Activated T-cell treated with anti-CD3 and anti-CD28 coated beads for 24 hours (primary cell): Measurements from ENCODE around the gene ZNF469.

ENCODE experiments used
- DNase-seq: peaks from one replicate; pipeline ENCODE4 v3.0.0-alpha.2; 2020; ENCODE audit warnings: low read depth

The ZNF469 gene

GRCh38 chr16:88411951-88412576 is 29.3 kb downstream of the ZNF469 start:
- DNase-seq: no peak

- no peak for DNase-seq
Observed at GRCh38 chr16:88412766-88413165, 30.0 kb downstream of the ZNF469 start.

- DNase-seq: no peak
Observed at GRCh38 chr16:88413231-88413630, 30.5 kb downstream of the ZNF469 start.

GRCh38 chr16:88413631-88414030 is 30.9 kb downstream of the ZNF469 start:
- no peak for DNase-seq

- DNase-seq: no peak
Observed at GRCh38 chr16:88414521-88415380, 32.0 kb downstream of the ZNF469 start.

- DNase-seq: no peak
Observed at GRCh38 chr16:88415381-88415705, 32.6 kb downstream of the ZNF469 start.

GRCh38 chr16:88415713-88416323 is 33.1 kb downstream of the ZNF469 start:
- DNase-seq: no peak

GRCh38 chr16:88416686-88417085 is 33.9 kb downstream of the ZNF469 start:
- no peak for DNase-seq

GRCh38 chr16:88417684-88418476 is 35.1 kb downstream of the ZNF469 start:
- DNase-seq: no peak

- DNase-seq: no peak
Observed at GRCh38 chr16:88418869-88419268, 36.1 kb downstream of the ZNF469 start.

- no peak for DNase-seq
Observed at GRCh38 chr16:88419790-88420189, 37.0 kb downstream of the ZNF469 start.

GRCh38 chr16:88420496-88420895 is 37.7 kb downstream of the ZNF469 start:
- no peak for DNase-seq

GRCh38 chr16:88421301-88421700 is 38.5 kb downstream of the ZNF469 start:
- no peak for DNase-seq

GRCh38 chr16:88421871-88422433 is 39.2 kb downstream of the ZNF469 start:
- no peak for DNase-seq

GRCh38 chr16:88422733-88423447 is 40.1 kb downstream of the ZNF469 start:
- DNase-seq: no peak

- no peak for DNase-seq
Observed at GRCh38 chr16:88423448-88423850, 40.7 kb downstream of the ZNF469 start.

- DNase-seq: no peak
Observed at GRCh38 chr16:88424587-88425235, 42.0 kb downstream of the ZNF469 start.

GRCh38 chr16:88426018-88426417 is 43.3 kb downstream of the ZNF469 start:
- DNase-seq: no peak

GRCh38 chr16:88427376-88427775 is 44.6 kb downstream of the ZNF469 start:
- no peak for DNase-seq

GRCh38 chr16:88428156-88428555 is 45.4 kb downstream of the ZNF469 start:
- DNase-seq: no peak
